HG02973 (cell line): ENCODE measurements around the gene MED17.
"Not testable (repeated sequence)": the region's sequence is repeated elsewhere in the genome, so short reads cannot be mapped to it uniquely, and the experiment has no call there.

Experiments used
- ATAC-seq: cut with Tn5 transposase; IDR thresholded peaks from one replicate; pipeline ENCODE4 v1.9.1; 2021; ENCODE audit warnings: moderate library complexity; ENCODE audit not compliant: unreplicated experiment

Gene MED17

GRCh38 chr11:93757924-93758865 is 25.9 kb upstream of the MED17 start:
- ATAC-seq = no peak

GRCh38 chr11:93759123-93759522 is 25.0 kb upstream of the MED17 start:
- not testable (repeated sequence) for ATAC-seq

- no peak for ATAC-seq
Observed at GRCh38 chr11:93761910-93762309, 22.2 kb upstream of the MED17 start.

- ATAC-seq = no peak
Observed at GRCh38 chr11:93765551-93765950, 18.5 kb upstream of the MED17 start.

GRCh38 chr11:93766504-93766903 is 17.6 kb upstream of the MED17 start:
- ATAC-seq = no peak

- ATAC-seq = no peak
Observed at GRCh38 chr11:93767018-93767417, 17.1 kb upstream of the MED17 start.

- ATAC-seq = no peak
Observed at GRCh38 chr11:93770160-93770559, 13.9 kb upstream of the MED17 start.

- no peak for ATAC-seq
Observed at GRCh38 chr11:93772123-93772522, 12.0 kb upstream of the MED17 start.

GRCh38 chr11:93773045-93773477 is 11.0 kb upstream of the MED17 start:
- no peak for ATAC-seq

GRCh38 chr11:93773601-93774200 is 10.4 kb upstream of the MED17 start:
- ATAC-seq = no peak

GRCh38 chr11:93774560-93774959 is 9.5 kb upstream of the MED17 start:
- not testable (repeated sequence) for ATAC-seq

GRCh38 chr11:93775289-93775688 is 8.8 kb upstream of the MED17 start:
- no peak for ATAC-seq

GRCh38 chr11:93783362-93783761 is 720 bp upstream of the MED17 start:
- ATAC-seq = no peak

GRCh38 chr11:93783765-93784144 is 327 bp upstream of the MED17 start:
- ATAC-seq = peak; percentile 32

GRCh38 chr11:93784935-93785360 is 866 bp downstream of the MED17 start:
- ATAC-seq = peak; percentile 36

GRCh38 chr11:93791493-93791892 is 7.4 kb downstream of the MED17 start:
- ATAC-seq = no peak

GRCh38 chr11:93796441-93797231 is 12.6 kb downstream of the MED17 start:
- ATAC-seq = no peak

- no peak for ATAC-seq
Observed at GRCh38 chr11:93801366-93801765, 17.3 kb downstream of the MED17 start.

- ATAC-seq = no peak
Observed at GRCh38 chr11:93804879-93805278, 20.8 kb downstream of the MED17 start.

- ATAC-seq = no peak
Observed at GRCh38 chr11:93807980-93808379, 23.9 kb downstream of the MED17 start.

GRCh38 chr11:93813974-93814373 is 29.9 kb downstream of the MED17 start:
- no peak for ATAC-seq
